Mesenchymal stem cell (in vitro differentiated cells and primary cell): ENCODE results near the gene NVL.
A peak's percentile ranks its signal among the peaks of the same experiment; 100 is the strongest.
"Not testable (repeated sequence)": the region's sequence is repeated elsewhere in the genome, so short reads cannot be mapped to it uniquely, and the experiment has no call there.

Experiments
- DNase-seq: peaks from one replicate; pipeline ENCODE4 v3.0.0-alpha.2; 2013
- H2AFZ ChIP-seq: one replicate; pipeline ENCODE4 v1.6.1; 2013; ENCODE audit warnings: low read depth, mild to moderate bottlenecking, control low read depth, inconsistent platforms, low read length, moderate library complexity
- H2AK5ac ChIP-seq: 2 replicates; pipeline ENCODE4 v1.6.1; 2013; ENCODE audit warnings: low read length, moderate library complexity, mild to moderate bottlenecking, inconsistent platforms; ENCODE audit not compliant: severe bottlenecking
- H2BK120ac ChIP-seq: one replicate; pipeline ENCODE4 v1.6.1; 2013; ENCODE audit warnings: low read depth, mild to moderate bottlenecking, inconsistent platforms, low read length, moderate library complexity
- H2BK12ac ChIP-seq, 2 experiments: one replicate each; pipeline ENCODE4 v1.6.1; 2013; ENCODE audit warnings: inconsistent platforms in 2 of 2, low read length in 2 of 2, mild to moderate bottlenecking in 2 of 2, moderate library complexity in 2 of 2, control low read depth in 1 of 2
- H2BK15ac ChIP-seq: one replicate; pipeline ENCODE4 v1.6.1; 2013; ENCODE audit warnings: mild to moderate bottlenecking, low read depth, inconsistent platforms; ENCODE audit not compliant: poor library complexity, severe bottlenecking
- H2BK5ac ChIP-seq: 2 replicates; pipeline ENCODE4 v1.6.1; 2013; ENCODE audit warnings: low read depth, mild to moderate bottlenecking, low read length, control low read depth, inconsistent platforms; ENCODE audit not compliant: poor library complexity, severe bottlenecking
- H3K14ac ChIP-seq, 2 experiments: one replicate each; pipeline ENCODE4 v1.6.1; 2013; ENCODE audit warnings: inconsistent platforms in 2 of 2, low read length in 2 of 2, control low read depth in 1 of 2, mild to moderate bottlenecking in 1 of 2, moderate library complexity in 1 of 2
- H3K18ac ChIP-seq, 2 experiments: one replicate each; pipeline ENCODE4 v1.6.1; 2013; ENCODE audit warnings: inconsistent platforms in 2 of 2, low read length in 2 of 2, control low read depth in 1 of 2, low read depth in 1 of 2, mild to moderate bottlenecking in 1 of 2
- H3K23ac ChIP-seq, 2 experiments: one replicate each; pipeline ENCODE4 v1.6.1; 2013; ENCODE audit warnings: inconsistent platforms in 2 of 2, low read length in 2 of 2, mild to moderate bottlenecking in 2 of 2, moderate library complexity in 2 of 2, control low read depth in 1 of 2
- H3K27ac ChIP-seq: 2 replicates; pipeline ENCODE4 v1.5.1; 2013; ENCODE audit warnings: mild to moderate bottlenecking, moderate library complexity, low read length, control low read depth, inconsistent platforms; ENCODE audit not compliant: poor library complexity, severe bottlenecking
- H3K27me3 ChIP-seq, 2 experiments: 2 replicates each; pipeline versions ENCODE4 v1.6.1 to v1.7.0; 2013; ENCODE audit warnings: low read length in 2 of 2, mild to moderate bottlenecking in 2 of 2, moderate library complexity in 2 of 2, control low read depth in 1 of 2, inconsistent platforms in 1 of 2; ENCODE audit not compliant: control insufficient read depth in 1 of 2, insufficient read depth in 1 of 2
- H3K36me3 ChIP-seq, 2 experiments: 2 replicates each; pipeline versions ENCODE4 v1.6.1 to v1.7.0; 2013; ENCODE audit warnings: low read length in 2 of 2, control low read depth in 1 of 2, inconsistent platforms in 1 of 2, low read depth in 1 of 2, mild to moderate bottlenecking in 1 of 2; ENCODE audit not compliant: insufficient read depth in 2 of 2, control insufficient read depth in 1 of 2
- H3K4ac ChIP-seq, 2 experiments: one replicate each; pipeline ENCODE4 v1.6.1; 2013; ENCODE audit warnings: inconsistent platforms in 2 of 2, low read length in 2 of 2, mild to moderate bottlenecking in 2 of 2, moderate library complexity in 2 of 2, control low read depth in 1 of 2, low read depth in 1 of 2
- H3K4me1 ChIP-seq: 2 replicates; pipeline ENCODE4 v1.6.1; 2013; ENCODE audit warnings: low read depth, low read length, control low read depth; ENCODE audit not compliant: control insufficient read depth, insufficient read depth
- H3K4me2 ChIP-seq: 2 replicates; pipeline ENCODE4 v1.6.1; 2013; ENCODE audit warnings: low read length, mild to moderate bottlenecking, inconsistent platforms; ENCODE audit not compliant: poor library complexity, severe bottlenecking
- H3K4me3 ChIP-seq, 2 experiments: 2 replicates each; pipeline versions ENCODE4 v1.5.1 to v1.7.0; 2013; ENCODE audit warnings: low read length in 2 of 2, mild to moderate bottlenecking in 2 of 2, control low read depth in 1 of 2, low read depth in 1 of 2; ENCODE audit not compliant: insufficient read depth in 1 of 2
- H3K79me1 ChIP-seq: replicated peaks from 2 replicates; pipeline ENCODE4 v1.6.1; 2013; ENCODE audit warnings: mild to moderate bottlenecking, control low read depth, low read length, inconsistent platforms; ENCODE audit not compliant: poor library complexity, severe bottlenecking
- H3K9ac ChIP-seq: 2 replicates; pipeline ENCODE4 v1.7.0; 2013; ENCODE audit warnings: mild to moderate bottlenecking, low read length, moderate library complexity
- H3K9me3 ChIP-seq: 2 replicates; pipeline ENCODE4 v1.7.0; 2013; ENCODE audit warnings: mild to moderate bottlenecking, low read length; ENCODE audit not compliant: control insufficient read depth
- H4K8ac ChIP-seq: one replicate; pipeline ENCODE4 v1.6.1; 2013; ENCODE audit warnings: inconsistent platforms, mild to moderate bottlenecking, low read length, moderate library complexity
- H4K91ac ChIP-seq: one replicate; pipeline ENCODE4 v1.6.1; 2013; ENCODE audit warnings: mild to moderate bottlenecking, low read length, inconsistent platforms
- WGBS: methylation state at CpG from one replicate; pipeline ENCODE4 v1.1.7; 2013; ENCODE audit warnings: mixed read lengths; 5-methylcytosine and 5-hydroxymethylcytosine counted together

The NVL gene

GRCh38 chr1:224340453-224341384, 10.7 kb upstream of the NVL start:
- peak overlapping the region in 1 of 2 experiments; percentile 99 for H3K23ac ChIP-seq
- peak overlapping the region; percentile 74 for H2BK15ac ChIP-seq
- H4K91ac ChIP-seq, result peak overlapping the region; percentile 7
- H3K36me3 ChIP-seq, H3K4me1 ChIP-seq, H3K4ac ChIP-seq, H2BK120ac ChIP-seq, H3K27ac ChIP-seq, H3K27me3 ChIP-seq, H2AK5ac ChIP-seq, H2BK12ac ChIP-seq, H2BK5ac ChIP-seq, H3K79me1 ChIP-seq, DNase-seq: not testable (repeated sequence)
- peak overlapping the region; percentile 23 for H4K8ac ChIP-seq
- H3K18ac ChIP-seq, result peak overlapping the region in 1 of 2 experiments; percentile 13
- peaks cover 22% of the 10 kb centered on the region for H3K9me3 ChIP-seq
- H3K4me3 ChIP-seq, result peak overlapping the region; percentile 66 to 81
- H3K14ac ChIP-seq, result peak overlapping the region in 1 of 2 experiments; percentile 83
- peak overlapping the region; percentile 48 for H2AFZ ChIP-seq
- H3K9ac ChIP-seq, result peak overlapping the region; percentile 60
- H3K4me2 ChIP-seq, result peak overlapping the region; percentile 87
- 14% methylated on average over 27 of the region's 36 CpGs for WGBS

- Histone ChIP-seq H3K23ac (no peak overlapping the region), H2BK5ac (no peak overlapping the region), H2AFZ (no peak overlapping the region), H3K4me1 (peaks cover 6% of the 10 kb centered on the region), H3K9ac (no peak overlapping the region), H2BK12ac (no peak overlapping the region), H2BK15ac (no peak overlapping the region), H2AK5ac (no peak overlapping the region), H2BK120ac (no peak overlapping the region), H3K4ac (no peak overlapping the region), H3K9me3 (peaks cover 18% of the 10 kb centered on the region), H3K27ac (peak overlapping the region; percentile 56), H4K91ac (no peak overlapping the region), H3K14ac (no peak overlapping the region), H4K8ac (no peak overlapping the region), H3K4me2 (no peak overlapping the region), H3K18ac (no peak overlapping the region), H3K79me1 (peaks cover 2% of the 10 kb centered on the region), H3K36me3 (no peaks in the 10 kb centered on the region), H3K27me3 (no peaks in the 10 kb centered on the region), H3K4me3 (no peak overlapping the region)
- WGBS, result 100% methylated on average over 1 of the region's 4 CpGs
- no peak for DNase-seq
Observed at GRCh38 chr1:224339442-224340033, 9.6 kb upstream of the NVL start.

- no peak overlapping the region for H2BK5ac ChIP-seq
- no peak overlapping the region for H3K4me2 ChIP-seq
- H2AK5ac ChIP-seq, result peak overlapping the region; percentile 77
- peaks cover 2% of the 10 kb centered on the region for H3K79me1 ChIP-seq
- H3K18ac ChIP-seq, result no peak overlapping the region
- peaks cover 9% of the 10 kb centered on the region for H3K9me3 ChIP-seq
- no peak overlapping the region for H2AFZ ChIP-seq
- no peak overlapping the region for H3K4me3 ChIP-seq
- H3K14ac ChIP-seq, result no peak overlapping the region
- H2BK15ac ChIP-seq, result no peak overlapping the region
- no peak overlapping the region for H3K23ac ChIP-seq
- no peak overlapping the region for H4K91ac ChIP-seq
- H3K9ac ChIP-seq, result no peak overlapping the region
- H4K8ac ChIP-seq, result no peak overlapping the region
- H3K4ac ChIP-seq, result no peak overlapping the region
- H2BK120ac ChIP-seq, result peak overlapping the region; percentile 19
- H2BK12ac ChIP-seq, result no peak overlapping the region
- DNase-seq, result no peak
- no peaks in the 10 kb centered on the region for H3K36me3 ChIP-seq
- no peaks in the 10 kb centered on the region for H3K27me3 ChIP-seq
- WGBS, result 99% methylated on average over 4 of the region's 4 CpGs
- no peak overlapping the region for H3K27ac ChIP-seq
- H3K4me1 ChIP-seq, result peaks cover 6% of the 10 kb centered on the region
Observed at GRCh38 chr1:224338150-224338838, 8.3 kb upstream of the NVL start.
